ENCODE data around the gene RSPO4.

RSPO4 gene

DNA sequence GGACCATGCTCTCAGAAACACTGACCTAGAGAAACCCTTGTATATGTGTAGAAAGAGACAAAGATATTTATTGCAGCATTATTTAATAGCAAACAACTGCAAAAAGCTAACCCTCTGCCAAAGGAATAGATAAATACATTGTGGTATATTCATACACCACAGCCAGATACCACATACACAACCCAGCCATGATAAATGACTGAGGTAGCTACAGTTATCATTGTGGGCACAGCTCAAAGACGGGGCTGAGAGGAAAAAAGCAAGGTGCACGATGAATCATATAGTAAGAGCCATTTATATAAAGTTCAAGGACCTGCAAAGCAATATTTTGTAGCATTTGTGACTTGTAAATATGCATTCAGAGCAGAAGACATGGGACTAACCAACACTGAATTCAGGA is 30.8 kb downstream of the RSPO4 start:
- Histone ChIP-seq H3K4me3 (no peak overlapping the region), H3K27ac (no peak overlapping the region)
- TF ChIP-seq, protein P1, sequence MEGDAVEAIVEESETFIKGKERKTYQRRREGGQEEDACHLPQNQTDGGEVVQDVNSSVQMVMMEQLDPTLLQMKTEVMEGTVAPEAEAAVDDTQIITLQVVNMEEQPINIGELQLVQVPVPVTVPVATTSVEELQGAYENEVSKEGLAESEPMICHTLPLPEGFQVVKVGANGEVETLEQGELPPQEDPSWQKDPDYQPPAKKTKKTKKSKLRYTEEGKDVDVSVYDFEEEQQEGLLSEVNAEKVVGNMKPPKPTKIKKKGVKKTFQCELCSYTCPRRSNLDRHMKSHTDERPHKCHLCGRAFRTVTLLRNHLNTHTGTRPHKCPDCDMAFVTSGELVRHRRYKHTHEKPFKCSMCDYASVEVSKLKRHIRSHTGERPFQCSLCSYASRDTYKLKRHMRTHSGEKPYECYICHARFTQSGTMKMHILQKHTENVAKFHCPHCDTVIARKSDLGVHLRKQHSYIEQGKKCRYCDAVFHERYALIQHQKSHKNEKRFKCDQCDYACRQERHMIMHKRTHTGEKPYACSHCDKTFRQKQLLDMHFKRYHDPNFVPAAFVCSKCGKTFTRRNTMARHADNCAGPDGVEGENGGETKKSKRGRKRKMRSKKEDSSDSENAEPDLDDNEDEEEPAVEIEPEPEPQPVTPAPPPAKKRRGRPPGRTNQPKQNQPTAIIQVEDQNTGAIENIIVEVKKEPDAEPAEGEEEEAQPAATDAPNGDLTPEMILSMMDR (IDR thresholded peaks at IDR 0.05): no peak
- DNase-seq (ENCODE audit: low spot score): no peak

GRCh38 chr20:969868-970267 is 32.2 kb downstream of the RSPO4 start:
- Histone ChIP-seq H3K27ac (no peak overlapping the region), H3K4me3 (no peak overlapping the region)
- TF ChIP-seq, protein P1 (IDR thresholded peaks at IDR 0.05): no peak
- no peak for DNase-seq (ENCODE audit: low spot score)

- DNase-seq (ENCODE audit: low spot score): no peak
- Histone ChIP-seq H3K4me3 (no peak overlapping the region), H3K27ac (no peak overlapping the region)
- TF ChIP-seq, protein P1 (IDR thresholded peaks at IDR 0.05): no peak
Observed at GRCh38 chr20:967796-968742, 34.0 kb downstream of the RSPO4 start.

- DNase-seq (ENCODE audit: low spot score): no peak
- TF ChIP-seq, protein P1 (IDR thresholded peaks at IDR 0.05): no peak
- no peak overlapping the region for H3K4me3 ChIP-seq
- no peak overlapping the region for H3K27ac ChIP-seq
Observed at GRCh38 chr20:965956-966355, 36.2 kb downstream of the RSPO4 start.

GRCh38 chr20:963795-964194 is 38.3 kb downstream of the RSPO4 start:
- no peak for DNase-seq (ENCODE audit: low spot score)
- Histone ChIP-seq H3K4me3 (no peak overlapping the region), H3K27ac (no peak overlapping the region)
- TF ChIP-seq, protein P1 (IDR thresholded peaks at IDR 0.05): no peak

GRCh38 chr20:962683-963082 is 39.4 kb downstream of the RSPO4 start:
- TF ChIP-seq, protein P1 (IDR thresholded peaks at IDR 0.05): no peak

GRCh38 chr20:962223-962622 is 39.9 kb downstream of the RSPO4 start:
- no peak overlapping the region for H3K4me3 ChIP-seq
- TF ChIP-seq, protein P1 (IDR thresholded peaks at IDR 0.05): no peak
- no peak overlapping the region for H3K27ac ChIP-seq
- no peak for DNase-seq (ENCODE audit: low spot score)

More at GRCh38 chr20:962683-963082, 39.4 kb downstream of the RSPO4 start:
- no peak overlapping the region for H3K4me3 ChIP-seq
- no peak for DNase-seq (ENCODE audit: low spot score)
- H3K27ac ChIP-seq: no peak overlapping the region
